Smooth muscle cell (in vitro differentiated cells): Measurements from ENCODE around the gene PTPN23. TPM values are rescaled to one million over a fixed set of nuclear protein-coding genes. Genes with fewer than 3 reads are reported as not detected.

Source experiments
- DNase-seq: peaks from one replicate; lab custom pipeline; 2025; ENCODE audit not compliant: unreplicated experiment; lab: John Stamatoyannopoulos, UW
- H2AFZ ChIP-seq: fragments of 200-600 bp; sonication (generic); 2 replicates; pipeline ENCODE4 v1.6.0; 2016; ENCODE audit warnings: antibody characterized with exemption, low read depth, mild to moderate bottlenecking
- H3F3A ChIP-seq: fragments of 200-600 bp; sonication (generic); 2 replicates; pipeline ENCODE4 v1.6.0; 2017; ENCODE audit warnings: antibody characterized with exemption, low read depth
- H3K27ac ChIP-seq: fragments of 200-600 bp; sonication (generic); 2 replicates; pipeline ENCODE4 v1.5.1; 2016; ENCODE audit warnings: low read depth, mild to moderate bottlenecking
- H3K27me3 ChIP-seq: fragments of 200-600 bp; sonication (generic); 2 replicates; pipeline ENCODE4 v1.6.1; 2016; ENCODE audit warnings: low read depth, mild to moderate bottlenecking
- H3K36me3 ChIP-seq: fragments of 200-600 bp; sonication (generic); 2 replicates; pipeline ENCODE4 v1.5.1; 2016; ENCODE audit warnings: low read depth
- H3K4me1 ChIP-seq: fragments of 200-600 bp; sonication (generic); 2 replicates; pipeline ENCODE4 v1.5.1; 2016; ENCODE audit warnings: low read depth
- H3K4me2 ChIP-seq: fragments of 200-600 bp; sonication (generic); 2 replicates; pipeline ENCODE4 v1.6.0; 2016; ENCODE audit warnings: mild to moderate bottlenecking
- H3K4me3 ChIP-seq: fragments of 200-600 bp; sonication (generic); 2 replicates; pipeline ENCODE4 v1.5.1; 2016; ENCODE audit warnings: mild to moderate bottlenecking
- H3K79me2 ChIP-seq: fragments of 200-600 bp; sonication (generic); 2 replicates; pipeline ENCODE4 v1.6.0; 2016; ENCODE audit warnings: low read depth, mild to moderate bottlenecking
- H3K9ac ChIP-seq: fragments of 200-600 bp; sonication (generic); 2 replicates; pipeline ENCODE4 v1.6.0; 2016; ENCODE audit warnings: low read depth
- H3K9me3 ChIP-seq: fragments of 200-600 bp; sonication (generic); replicated peaks from 2 replicates; pipeline ENCODE4 v1.5.1; 2016; ENCODE audit warnings: low read depth
- H4K20me1 ChIP-seq: fragments of 200-600 bp; sonication (generic); 2 replicates; pipeline ENCODE4 v1.6.0; 2016; ENCODE audit warnings: low read depth
- WGBS: methylation state at CpG from one replicate; pipeline ENCODE4 v1.1.7; 2016; ENCODE audit warnings: low lambda C conversion rate; 5-methylcytosine and 5-hydroxymethylcytosine counted together
- polyA plus RNA-seq: library from polyadenylated mRNA; unstranded; fragments of >200 nt; fragmentation: Nextera tagmentation; extraction: Ambion mirVana; gene quantifications from 2 replicates; pipeline ENCODE4 v1.2.1, GENCODE V29; 2016
- total RNA-seq: library from RNA; depleted of rRNA; stranded (reverse); fragments of >200 nt; gene quantifications from 2 replicates; pipeline ENCODE4 v1.2.3, GENCODE V29; 2014
- TF ChIP-seq, protein P1 (sequence below): fragments of 200-600 bp; sonication (generic); IDR thresholded peaks from 2 replicates; pipeline ENCODE4 v1.5.1; 2017; ENCODE audit warnings: borderline replicate concordance, mild to moderate bottlenecking, antibody characterized with exemption; ENCODE audit not compliant: insufficient read depth, poor library complexity, severe bottlenecking

The PTPN23 gene
- total and polyA plus RNA-seq, 2 experiments from 2014 or later: 7.2 to 17.1 TPM

DNA sequence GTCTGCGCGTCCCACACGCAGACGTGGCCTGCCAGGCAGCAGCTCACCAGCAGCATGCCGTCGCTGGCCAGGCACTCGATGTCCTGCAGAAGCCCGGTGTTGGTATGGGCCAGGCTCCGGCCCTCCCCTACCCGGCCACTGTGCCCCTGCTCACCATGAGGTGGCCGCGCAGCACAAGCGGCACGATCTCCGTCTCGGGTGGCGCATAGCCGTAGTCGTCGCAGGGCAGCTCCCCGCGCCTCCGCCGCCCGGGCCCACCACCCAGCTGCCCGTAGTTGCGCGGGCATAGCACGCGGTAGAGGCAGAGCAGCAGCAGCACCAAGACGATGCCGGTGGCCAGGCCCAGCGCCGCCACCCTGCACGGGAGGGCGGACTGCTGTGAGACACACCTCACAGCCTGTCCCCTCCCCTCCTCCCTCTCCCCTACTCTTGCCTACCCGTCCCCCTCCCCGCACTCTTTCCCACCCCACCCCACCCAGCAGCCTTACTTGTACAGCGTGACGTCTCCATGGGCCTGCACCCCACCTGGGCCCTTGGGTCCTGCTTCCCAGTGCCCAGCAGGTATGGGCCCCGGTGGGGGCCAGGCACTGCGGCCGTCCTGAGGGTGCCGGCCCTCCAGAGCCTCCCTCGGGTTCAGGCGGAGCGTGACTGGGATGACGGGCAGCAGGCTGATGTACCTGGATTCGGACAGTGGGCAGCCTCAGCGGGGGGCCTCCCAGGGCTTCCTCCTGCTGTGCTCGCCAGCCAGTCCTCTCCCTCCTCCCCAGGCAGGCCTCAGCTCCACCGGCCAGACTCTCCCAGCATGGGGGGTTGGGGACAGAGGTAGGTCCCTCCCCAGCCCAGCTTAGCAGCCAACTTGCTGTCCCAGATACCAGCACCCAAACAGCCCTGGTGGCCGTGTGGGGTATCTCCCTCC, 37.6 kb downstream of the PTPN23 start:
- H3F3A ChIP-seq: no peaks in the 10 kb centered on the region
- H3K4me1 ChIP-seq: no peaks in the 10 kb centered on the region
- H3K9me3 ChIP-seq: no peaks in the 10 kb centered on the region
- H3K27me3 ChIP-seq: no peaks in the 10 kb centered on the region
- H3K27ac ChIP-seq: no peak overlapping the region
- H2AFZ ChIP-seq: no peak overlapping the region
- H3K4me3 ChIP-seq: no peak overlapping the region
- no peaks in the 10 kb centered on the region for H4K20me1 ChIP-seq
- DNase-seq: no peak
- TF ChIP-seq, protein P1, sequence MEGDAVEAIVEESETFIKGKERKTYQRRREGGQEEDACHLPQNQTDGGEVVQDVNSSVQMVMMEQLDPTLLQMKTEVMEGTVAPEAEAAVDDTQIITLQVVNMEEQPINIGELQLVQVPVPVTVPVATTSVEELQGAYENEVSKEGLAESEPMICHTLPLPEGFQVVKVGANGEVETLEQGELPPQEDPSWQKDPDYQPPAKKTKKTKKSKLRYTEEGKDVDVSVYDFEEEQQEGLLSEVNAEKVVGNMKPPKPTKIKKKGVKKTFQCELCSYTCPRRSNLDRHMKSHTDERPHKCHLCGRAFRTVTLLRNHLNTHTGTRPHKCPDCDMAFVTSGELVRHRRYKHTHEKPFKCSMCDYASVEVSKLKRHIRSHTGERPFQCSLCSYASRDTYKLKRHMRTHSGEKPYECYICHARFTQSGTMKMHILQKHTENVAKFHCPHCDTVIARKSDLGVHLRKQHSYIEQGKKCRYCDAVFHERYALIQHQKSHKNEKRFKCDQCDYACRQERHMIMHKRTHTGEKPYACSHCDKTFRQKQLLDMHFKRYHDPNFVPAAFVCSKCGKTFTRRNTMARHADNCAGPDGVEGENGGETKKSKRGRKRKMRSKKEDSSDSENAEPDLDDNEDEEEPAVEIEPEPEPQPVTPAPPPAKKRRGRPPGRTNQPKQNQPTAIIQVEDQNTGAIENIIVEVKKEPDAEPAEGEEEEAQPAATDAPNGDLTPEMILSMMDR: peak; percentile 16
- H3K36me3 ChIP-seq: no peaks in the 10 kb centered on the region
- no peaks in the 10 kb centered on the region for H3K79me2 ChIP-seq
- H3K4me2 ChIP-seq: no peak overlapping the region
- 98% methylated on average over 46 of the region's 53 CpGs for WGBS
- H3K9ac ChIP-seq: no peak overlapping the region

DNA sequence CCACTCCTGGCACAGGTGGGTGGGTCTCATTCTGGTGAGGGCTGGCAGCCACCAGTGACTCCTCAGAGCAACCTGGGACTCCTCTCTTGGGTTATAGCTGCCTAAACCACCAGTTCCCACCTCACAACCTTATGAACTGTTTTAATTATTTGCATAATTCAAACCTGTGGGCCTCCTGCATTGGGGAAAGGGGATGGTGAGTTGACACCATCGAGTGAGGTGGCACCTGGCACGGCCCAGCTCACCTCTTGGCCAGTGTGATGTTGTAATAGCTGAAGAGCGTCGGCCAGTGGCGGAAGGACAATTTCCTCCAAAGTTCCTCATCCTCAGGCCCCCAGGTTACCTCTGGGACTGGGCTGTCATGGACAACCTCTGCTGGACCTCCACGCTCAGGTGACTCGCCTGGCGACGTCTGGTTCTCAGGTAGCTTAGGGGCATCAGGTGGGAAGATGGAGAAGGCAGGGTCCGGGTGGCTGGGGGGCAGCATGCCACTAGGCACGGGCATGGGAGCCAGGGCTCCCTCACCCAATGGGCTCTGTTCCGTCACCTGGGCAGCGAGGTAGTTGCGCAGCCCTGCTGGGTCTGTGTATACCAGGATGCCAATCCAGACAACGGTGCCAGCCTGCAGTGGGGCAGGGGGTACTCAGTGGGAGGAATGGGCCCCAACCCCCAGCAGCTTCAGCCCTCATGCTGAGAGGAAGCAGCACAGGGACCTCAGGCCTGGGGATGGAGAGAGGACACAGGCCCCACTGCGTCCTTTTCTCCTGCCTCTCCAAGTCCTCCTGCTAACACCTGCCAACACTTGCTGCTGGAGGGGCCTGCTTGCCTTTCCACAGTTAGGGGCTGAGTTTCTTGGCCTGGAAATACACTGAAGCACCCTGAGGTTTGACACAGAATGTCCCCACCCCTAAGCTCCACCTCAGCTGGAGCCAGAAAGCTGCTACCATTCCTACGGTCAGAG, 38.5 kb downstream of the PTPN23 start:
- no peaks in the 10 kb centered on the region for H3F3A ChIP-seq
- no peak overlapping the region for H3K9ac ChIP-seq
- WGBS: 94% methylated on average over 17 of the region's 17 CpGs
- H3K4me1 ChIP-seq: no peaks in the 10 kb centered on the region
- no peak overlapping the region for H3K27ac ChIP-seq
- TF ChIP-seq, protein P1: no peak
- DNase-seq: no peak
- H3K36me3 ChIP-seq: no peaks in the 10 kb centered on the region
- H3K9me3 ChIP-seq: no peaks in the 10 kb centered on the region
- H3K4me2 ChIP-seq: no peak overlapping the region
- no peaks in the 10 kb centered on the region for H3K79me2 ChIP-seq
- no peaks in the 10 kb centered on the region for H4K20me1 ChIP-seq
- no peaks in the 10 kb centered on the region for H3K27me3 ChIP-seq
- no peak overlapping the region for H3K4me3 ChIP-seq
- no peak overlapping the region for H2AFZ ChIP-seq

DNA sequence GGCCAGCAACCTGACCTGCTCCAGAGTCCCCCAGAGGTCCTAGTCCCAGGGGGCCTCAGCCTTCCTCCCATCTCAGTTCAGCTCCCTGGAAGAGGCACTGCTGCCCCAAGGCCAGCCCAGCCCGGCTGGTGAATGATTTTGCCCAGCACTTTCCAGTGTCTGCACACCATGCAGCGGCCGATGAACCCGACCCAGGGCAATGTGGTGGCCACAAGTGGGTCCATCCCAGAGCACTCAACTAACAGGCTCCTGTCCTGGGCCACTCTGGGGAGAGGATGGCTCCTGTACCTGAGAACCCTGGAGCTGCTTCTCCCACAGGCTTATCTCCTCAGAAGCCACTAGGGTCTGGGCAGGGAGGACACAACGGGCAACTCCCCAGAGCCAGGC, 39.2 kb downstream of the PTPN23 start:
- Histone ChIP-seq H3K4me1 (no peaks in the 10 kb centered on the region), H3K9ac (no peak overlapping the region), H2AFZ (no peak overlapping the region), H3F3A (no peaks in the 10 kb centered on the region), H3K4me3 (no peak overlapping the region), H3K27ac (no peak overlapping the region), H3K79me2 (no peaks in the 10 kb centered on the region), H3K9me3 (no peaks in the 10 kb centered on the region), H3K4me2 (no peak overlapping the region), H3K36me3 (no peaks in the 10 kb centered on the region), H4K20me1 (no peaks in the 10 kb centered on the region), H3K27me3 (no peaks in the 10 kb centered on the region)
- DNase-seq: no peak
- TF ChIP-seq, protein P1: no peak
- 97% methylated on average over 5 of the region's 5 CpGs for WGBS
